Liver (tissue), 9 donors: ENCODE measurements around the gene CA9. TPM values are rescaled to one million over a fixed set of nuclear protein-coding genes. Genes with fewer than 3 reads are reported as not detected.

ENCODE experiments used
- DNase-seq: peaks from one replicate; pipeline ENCODE4 v3.0.0-alpha.2; 2017; ENCODE audit warnings: low spot score
- H3K27ac ChIP-seq, 2 donors: one replicate each; pipeline ENCODE4 v1.7.0; 2013; ENCODE audit warnings: inconsistent platforms in 2 of 2, low read length in 2 of 2, control low read depth in 1 of 2, low read depth in 1 of 2, mild to moderate bottlenecking in 1 of 2
- H3K27me3 ChIP-seq, 4 donors: one replicate each; pipeline versions ENCODE4 v1.6.1 to v1.7.0; 2013; ENCODE audit warnings: low read length in 3 of 4, inconsistent platforms in 1 of 4, mild to moderate bottlenecking in 1 of 4, moderate library complexity in 1 of 4; ENCODE audit not compliant: control insufficient read depth in 4 of 4, insufficient read depth in 4 of 4
- H3K36me3 ChIP-seq, 4 donors: one replicate each; pipeline versions ENCODE4 v1.6.1 to v1.7.0; 2013; ENCODE audit warnings: low read length in 3 of 4, mild to moderate bottlenecking in 3 of 4, low read depth in 1 of 4, moderate library complexity in 1 of 4; ENCODE audit not compliant: control insufficient read depth in 4 of 4, insufficient read depth in 3 of 4
- H3K4me1 ChIP-seq, 4 donors: one replicate each; pipeline versions ENCODE4 v1.6.1 to v1.7.0; 2013; ENCODE audit warnings: low read length in 3 of 4, mild to moderate bottlenecking in 3 of 4, moderate library complexity in 1 of 4; ENCODE audit not compliant: control insufficient read depth in 4 of 4, insufficient read depth in 4 of 4
- H3K4me3 ChIP-seq, 3 donors: one replicate each; pipeline versions ENCODE4 v1.6.1 to v1.7.0; 2013; ENCODE audit warnings: low read length in 3 of 3, control low read depth in 1 of 3, low read depth in 1 of 3, mild to moderate bottlenecking in 1 of 3
- H3K9ac ChIP-seq, 2 donors: one replicate each; pipeline ENCODE4 v1.7.0; 2013; ENCODE audit warnings: low read length in 2 of 2, mild to moderate bottlenecking in 2 of 2, moderate library complexity in 2 of 2, control low read depth in 1 of 2, low read depth in 1 of 2
- H3K9me3 ChIP-seq, 4 donors: one replicate each; pipeline versions ENCODE4 v1.6.1 to v1.7.0; 2013; ENCODE audit warnings: low read length in 3 of 4; ENCODE audit not compliant: control insufficient read depth in 4 of 4
- ATF3 ChIP-seq: IDR thresholded peaks from 2 replicates; pipeline ENCODE4 v1.6.1; 2016; ENCODE audit warnings: antibody characterized with exemption
- FOXA1 ChIP-seq: IDR thresholded peaks from 2 replicates; pipeline ENCODE4 v1.6.1; 2016; ENCODE audit warnings: antibody characterized with exemption
- GABPA ChIP-seq, 2 donors: IDR thresholded peaks in 1 of 2; conservative IDR thresholded peaks in 1 of 2; 2 replicates each; pipeline ENCODE4 v1.6.1; 2016; ENCODE audit warnings: antibody characterized with exemption in 2 of 2, mild to moderate bottlenecking in 1 of 2, moderate library complexity in 1 of 2
- HNF4A ChIP-seq, 2 donors: conservative IDR thresholded peaks; 2 replicates each; pipeline ENCODE4 v1.6.1; 2016; ENCODE audit warnings: antibody characterized with exemption in 2 of 2, mild to moderate bottlenecking in 2 of 2
- HNF4G ChIP-seq: IDR thresholded peaks from 2 replicates; pipeline ENCODE4 v1.6.1; 2016; ENCODE audit warnings: antibody characterized with exemption
- JUND ChIP-seq, 2 donors: IDR thresholded peaks; 2 replicates each; pipeline ENCODE4 v1.6.1; 2016; ENCODE audit warnings: antibody characterized with exemption in 2 of 2
- MAX ChIP-seq: IDR thresholded peaks from 2 replicates; pipeline ENCODE4 v1.6.1; 2016; ENCODE audit warnings: antibody characterized with exemption
- NR2F2 ChIP-seq: IDR thresholded peaks from 2 replicates; pipeline ENCODE4 v1.6.1; 2016; ENCODE audit warnings: antibody characterized with exemption
- REST ChIP-seq: IDR thresholded peaks from 2 replicates; pipeline ENCODE4 v1.6.1; 2016; ENCODE audit warnings: antibody characterized with exemption, mild to moderate bottlenecking
- RXRA ChIP-seq, 2 donors: IDR thresholded peaks; 2 replicates each; pipeline ENCODE4 v1.6.1; 2017 to 2018; ENCODE audit warnings: antibody characterized with exemption in 2 of 2, mild to moderate bottlenecking in 1 of 2
- YY1 ChIP-seq: IDR thresholded peaks from 2 replicates; pipeline ENCODE4 v1.6.1; 2016; ENCODE audit warnings: antibody characterized with exemption, mild to moderate bottlenecking
- WGBS: extraction: QIAGEN DNeasy Blood & Tissue Kit; methylation state at CpG from one replicate; pipeline ENCODE4 v1.1.7; 2013; 5-methylcytosine and 5-hydroxymethylcytosine counted together
- polyA plus RNA-seq, 2 donors: library from polyadenylated mRNA; stranded (reverse) in 1 of 2; unstranded in 1 of 2; fragments of 200-250 nt in 1 of 2; fragments of >200 nt in 1 of 2; fragmentation: Nextera tagmentation in 1 of 2; extraction: Ambion mirVana in 1 of 2; gene quantifications; one replicate each; pipeline versions ENCODE4 v1.2.1 to v1.2.3, GENCODE V29; 2013 to 2015
- total RNA-seq, 2 donors: library from RNA; depleted of rRNA; stranded (reverse); fragments of >200 nt; gene quantifications; one replicate each; pipeline ENCODE4 v1.2.3, GENCODE V29; 2014
- donor health status: healthy.
- donor health status: healthy.
- donor health status: healthy.
- donor health status: healthy.
- donor health status: healthy.

CA9 gene
- total and polyA plus RNA-seq, 4 donors: 0.47 to 2.2 (median 0.80) TPM

GRCh38 chr9:35679091-35679490 is 5.4 kb downstream of the CA9 start:
- Histone ChIP-seq H3K27me3 (no peaks in the 10 kb centered on the region), H3K9ac (no peak overlapping the region), H3K4me1 (peaks cover 0 to 8% (median 7%) of the 10 kb centered on the region in 4 donors), H3K27ac (no peak overlapping the region), H3K4me3 (no peak overlapping the region), H3K9me3 (no peaks in the 10 kb centered on the region), H3K36me3 (no peaks in the 10 kb centered on the region)
- no peak for TF ChIP-seq NR2F2
- TF ChIP-seq REST: no peak
- TF ChIP-seq JUND (IDR thresholded peaks at IDR 0.05): no peak
- DNase-seq: no peak
- 92% methylated on average over 5 of the region's 5 CpGs for WGBS

GRCh38 chr9:35679766-35680330 is 6.1 kb downstream of the CA9 start:
- TF ChIP-seq ATF3: no peak
- no peak for TF ChIP-seq FOXA1
- no peak for DNase-seq
- Histone ChIP-seq H3K27ac (no peak overlapping the region), H3K27me3 (no peaks in the 10 kb centered on the region), H3K4me1 (peaks cover 0 to 8% (median 7%) of the 10 kb centered on the region in 4 donors), H3K9me3 (no peaks in the 10 kb centered on the region), H3K9ac (no peak overlapping the region), H3K4me3 (no peak overlapping the region), H3K36me3 (no peaks in the 10 kb centered on the region)
- 96% methylated on average over 8 of the region's 8 CpGs for WGBS

- H3K9me3 ChIP-seq: no peaks in the 10 kb centered on the region
- no peak overlapping the region for H3K27ac ChIP-seq
- no peak overlapping the region for H3K9ac ChIP-seq
- no peaks in the 10 kb centered on the region for H3K27me3 ChIP-seq
- TF ChIP-seq HNF4A (conservative IDR thresholded peaks at IDR 0.05) (no peak), GABPA (IDR thresholded peaks at IDR 0.05 in 1 of 2, conservative IDR thresholded peaks at IDR 0.05 in 1 of 2) (no peak), HNF4G (no peak), RXRA (IDR thresholded peaks at IDR 0.05) (no peak), YY1 (no peak), REST (no peak), MAX (no peak)
- no peaks in the 10 kb centered on the region for H3K36me3 ChIP-seq
- WGBS: 75% methylated on average over 15 of the region's 15 CpGs
- H3K4me1 ChIP-seq: peaks cover 0 to 8% (median 6%) of the 10 kb centered on the region in 4 donors
- no peak overlapping the region for H3K4me3 ChIP-seq
- no peak for DNase-seq
These were observed 6.8 kb downstream of the CA9 start for GRCh38 chr9:35680331-35681105.
